Mesothelial cell of epicardium (in vitro differentiated cells): Measurements from ENCODE around the gene ANKRD40. TPM values are rescaled to one million over a fixed set of nuclear protein-coding genes. Genes with fewer than 3 reads are reported as not detected.
"Not testable (repeated sequence)": the region's sequence is repeated elsewhere in the genome, so short reads cannot be mapped to it uniquely, and the experiment has no call there.

Experiments
- DNase-seq, 2 experiments: peaks; one replicate each; pipeline ENCODE4 v3.0.0; 2021; ENCODE audit warnings: low spot score in 2 of 2; ENCODE audit not compliant: unreplicated experiment in 2 of 2
- H3K27ac Mint-ChIP-seq: 2 replicates; pipeline ENCODE4 v1.8.0; 2021; ENCODE audit warnings: mixed read lengths
- H3K27me3 Mint-ChIP-seq: 2 replicates; pipeline ENCODE4 v1.8.0; 2021; ENCODE audit warnings: low read depth, mixed read lengths
- H3K36me3 Mint-ChIP-seq: 2 replicates; pipeline ENCODE4 v1.8.0; 2021; ENCODE audit warnings: mixed read lengths
- H3K4me1 Mint-ChIP-seq: 2 replicates; pipeline ENCODE4 v1.8.0; 2021; ENCODE audit warnings: mixed read lengths
- H3K4me3 Mint-ChIP-seq: 2 replicates; pipeline ENCODE4 v1.8.0; 2021; ENCODE audit warnings: mild to moderate bottlenecking, moderate library complexity, mixed read lengths
- H3K9me3 Mint-ChIP-seq: 2 replicates; pipeline ENCODE4 v1.8.0; 2021; ENCODE audit warnings: mixed read lengths
- total RNA-seq: library from RNA; stranded (reverse); gene quantifications from 3 replicates; pipeline ENCODE4 v1.2.1, GENCODE V29; 2021
- TF ChIP-seq, protein P1 (sequence below): fragments of 200-600 bp; sonication (generic); IDR thresholded peaks from one replicate; pipeline ENCODE4 v1.5.0; 2021; ENCODE audit warnings: antibody characterized with exemption; ENCODE audit not compliant: unreplicated experiment

ANKRD40 gene
- total RNA-seq, 1 donor from 2014 or later = 35.9 TPM

- Mint-ChIP-seq H3K4me1 (peaks cover 35% of the 10 kb centered on the region), H3K36me3 (no peaks in the 10 kb centered on the region), H3K27ac (no peak overlapping the region), H3K27me3 (no peaks in the 10 kb centered on the region), H3K4me3 (no peak overlapping the region), H3K9me3 (no peaks in the 10 kb centered on the region)
- TF ChIP-seq, protein P1, sequence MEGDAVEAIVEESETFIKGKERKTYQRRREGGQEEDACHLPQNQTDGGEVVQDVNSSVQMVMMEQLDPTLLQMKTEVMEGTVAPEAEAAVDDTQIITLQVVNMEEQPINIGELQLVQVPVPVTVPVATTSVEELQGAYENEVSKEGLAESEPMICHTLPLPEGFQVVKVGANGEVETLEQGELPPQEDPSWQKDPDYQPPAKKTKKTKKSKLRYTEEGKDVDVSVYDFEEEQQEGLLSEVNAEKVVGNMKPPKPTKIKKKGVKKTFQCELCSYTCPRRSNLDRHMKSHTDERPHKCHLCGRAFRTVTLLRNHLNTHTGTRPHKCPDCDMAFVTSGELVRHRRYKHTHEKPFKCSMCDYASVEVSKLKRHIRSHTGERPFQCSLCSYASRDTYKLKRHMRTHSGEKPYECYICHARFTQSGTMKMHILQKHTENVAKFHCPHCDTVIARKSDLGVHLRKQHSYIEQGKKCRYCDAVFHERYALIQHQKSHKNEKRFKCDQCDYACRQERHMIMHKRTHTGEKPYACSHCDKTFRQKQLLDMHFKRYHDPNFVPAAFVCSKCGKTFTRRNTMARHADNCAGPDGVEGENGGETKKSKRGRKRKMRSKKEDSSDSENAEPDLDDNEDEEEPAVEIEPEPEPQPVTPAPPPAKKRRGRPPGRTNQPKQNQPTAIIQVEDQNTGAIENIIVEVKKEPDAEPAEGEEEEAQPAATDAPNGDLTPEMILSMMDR = no peak
- DNase-seq = no peak
Observed at GRCh38 chr17:50725769-50726655, 18.3 kb upstream of the ANKRD40 start.

DNA sequence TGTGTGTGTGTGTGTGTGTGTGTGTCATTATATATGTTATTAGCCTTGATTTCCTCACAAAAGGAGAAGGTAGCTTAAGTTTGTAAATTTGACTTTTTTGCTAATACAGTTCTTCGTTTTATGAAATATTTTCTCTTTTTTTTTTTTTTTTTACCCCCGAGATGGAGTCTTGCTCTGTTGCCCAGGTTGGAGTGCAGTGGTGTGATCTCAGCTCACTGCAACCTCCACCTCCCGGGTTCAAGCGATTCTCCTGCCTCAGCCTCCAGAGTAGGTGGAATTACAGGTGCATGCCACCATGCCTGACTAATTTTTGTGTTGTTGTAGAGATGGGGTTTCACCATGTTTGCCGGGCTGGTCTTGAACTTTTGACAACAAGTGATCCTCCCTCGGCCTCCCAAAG, 16.9 kb upstream of the ANKRD40 start:
- peaks cover 42% of the 10 kb centered on the region for H3K4me1 Mint-ChIP-seq
- not testable (repeated sequence) for H3K27ac Mint-ChIP-seq, H3K27me3 Mint-ChIP-seq, H3K36me3 Mint-ChIP-seq, H3K9me3 Mint-ChIP-seq, DNase-seq, H3K4me3 Mint-ChIP-seq

GRCh38 chr17:50722746-50723145, 15.0 kb upstream of the ANKRD40 start:
- Mint-ChIP-seq H3K27ac (peak overlapping the region; percentile 74), H3K36me3 (no peaks in the 10 kb centered on the region), H3K9me3 (no peaks in the 10 kb centered on the region), H3K27me3 (no peaks in the 10 kb centered on the region), H3K4me1 (peaks cover 42% of the 10 kb centered on the region), H3K4me3 (peak overlapping the region; percentile 93)
- no peak for DNase-seq
- TF ChIP-seq, protein P1 = no peak

DNA sequence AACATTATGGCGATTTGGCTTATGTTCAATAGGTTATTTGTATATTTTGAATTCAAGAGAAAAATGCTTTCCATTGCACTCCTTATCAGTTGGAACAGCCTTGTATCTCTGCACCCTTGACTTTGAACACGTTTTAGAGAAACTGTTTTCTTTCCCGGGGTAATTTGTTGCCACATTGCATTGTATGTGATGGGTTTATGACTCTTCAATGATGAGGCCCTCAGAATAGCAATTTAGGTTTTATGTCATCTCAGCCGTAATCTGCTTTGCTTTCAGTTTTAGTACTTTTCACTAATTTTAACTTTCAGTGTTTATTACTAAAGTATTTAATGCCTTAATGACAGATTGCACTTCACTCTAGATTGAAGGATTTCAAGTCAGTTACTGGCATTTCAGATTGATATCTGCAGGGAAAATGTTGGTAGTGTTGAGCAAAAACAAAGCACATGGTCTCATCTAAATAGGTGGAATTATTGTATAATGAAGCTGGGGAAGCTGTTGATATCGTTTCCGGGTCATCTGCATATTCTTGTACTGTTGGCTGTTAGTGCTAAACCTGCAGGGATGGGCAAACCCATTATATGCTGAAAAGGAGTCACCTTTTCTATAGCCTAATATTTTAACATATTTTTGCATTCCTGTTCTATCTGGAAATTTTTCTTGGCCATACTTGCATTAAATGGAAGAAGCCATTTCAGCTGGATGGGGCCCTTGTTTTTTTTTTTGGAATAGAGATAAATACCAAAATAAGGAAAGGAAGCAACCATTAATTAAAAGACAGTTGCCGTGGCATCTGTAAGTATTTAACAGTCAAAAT, 13.7 kb upstream of the ANKRD40 start:
- TF ChIP-seq, protein P1 = no peak
- Mint-ChIP-seq H3K9me3 (no peaks in the 10 kb centered on the region), H3K4me1 (peaks cover 35% of the 10 kb centered on the region), H3K27ac (peak overlapping the region; percentile 100), H3K27me3 (no peaks in the 10 kb centered on the region), H3K36me3 (no peaks in the 10 kb centered on the region), H3K4me3 (peak overlapping the region; percentile 93)
- no peak for DNase-seq

GRCh38 chr17:50719924-50720794, 12.4 kb upstream of the ANKRD40 start:
- no peak for DNase-seq
- TF ChIP-seq, protein P1 = no peak
- Mint-ChIP-seq H3K36me3 (no peaks in the 10 kb centered on the region), H3K4me1 (peaks cover 34% of the 10 kb centered on the region), H3K27me3 (no peaks in the 10 kb centered on the region), H3K4me3 (peak overlapping the region; percentile 93), H3K27ac (peak overlapping the region; percentile 100), H3K9me3 (no peaks in the 10 kb centered on the region)
